GM21529 (cell line): ENCODE data around the gene ZNF438.

Experiments used
- ATAC-seq: cut with Tn5 transposase; IDR thresholded peaks from one replicate; pipeline ENCODE4 v1.9.1; 2021; ENCODE audit not compliant: unreplicated experiment

ZNF438 gene

DNA sequence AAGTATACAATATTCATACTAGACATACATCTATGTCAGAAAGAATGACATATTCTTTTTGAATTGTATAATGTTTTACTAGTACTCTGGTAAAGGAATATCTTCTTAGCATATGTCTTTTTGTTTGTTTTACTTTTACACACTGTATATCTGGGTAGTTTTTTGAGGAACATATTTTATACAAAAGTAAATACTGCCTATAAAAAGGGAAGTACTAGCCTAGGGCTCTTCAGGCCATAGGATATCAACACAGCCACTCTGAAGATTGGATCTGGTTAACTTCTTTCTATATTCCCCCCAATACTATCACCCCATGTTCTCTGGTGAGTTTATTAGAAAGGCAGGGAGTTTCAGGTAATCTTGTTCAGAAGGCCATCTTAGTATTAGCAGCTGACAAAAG, 134.6 kb downstream of the ZNF438 start:
- no peak for ATAC-seq

DNA sequence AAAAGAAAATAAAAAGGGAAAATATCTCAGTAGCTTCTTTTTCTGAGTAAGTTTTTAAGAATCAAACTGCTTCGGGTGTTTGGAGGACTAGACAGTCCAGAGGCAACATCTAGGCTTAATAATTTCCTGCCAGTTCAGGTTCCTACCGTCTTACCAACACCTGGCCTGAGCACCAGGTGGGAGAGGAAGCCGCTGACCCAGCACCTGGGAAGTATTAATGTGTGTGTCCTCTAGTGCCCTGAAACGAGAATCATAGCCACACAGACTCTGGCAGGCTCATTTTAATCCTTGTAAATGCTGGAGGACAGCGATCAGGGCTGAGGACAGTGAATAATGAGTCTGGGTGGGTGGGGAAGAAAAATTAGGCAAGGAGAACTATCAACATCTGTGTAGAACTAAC, 137.4 kb downstream of the ZNF438 start:
- ATAC-seq = no peak

DNA sequence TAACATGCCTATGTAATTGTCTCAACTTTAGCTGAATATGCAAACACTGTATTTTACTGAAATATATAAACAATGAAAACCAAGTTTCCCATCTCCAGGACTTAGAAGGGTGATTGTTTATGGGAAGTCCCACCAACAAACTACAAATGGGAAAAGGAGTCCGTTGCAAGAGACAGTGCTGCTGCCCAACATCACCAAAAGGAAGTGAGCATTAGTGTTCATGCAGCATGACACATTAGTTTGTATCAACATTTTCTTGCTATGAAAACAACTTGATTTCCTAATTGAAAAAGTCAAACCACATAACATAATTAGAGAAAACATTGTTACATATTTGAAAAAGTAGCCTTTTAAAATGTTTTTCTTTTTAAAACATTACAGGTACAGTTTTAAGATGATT, 138.5 kb downstream of the ZNF438 start:
- ATAC-seq = no peak

DNA sequence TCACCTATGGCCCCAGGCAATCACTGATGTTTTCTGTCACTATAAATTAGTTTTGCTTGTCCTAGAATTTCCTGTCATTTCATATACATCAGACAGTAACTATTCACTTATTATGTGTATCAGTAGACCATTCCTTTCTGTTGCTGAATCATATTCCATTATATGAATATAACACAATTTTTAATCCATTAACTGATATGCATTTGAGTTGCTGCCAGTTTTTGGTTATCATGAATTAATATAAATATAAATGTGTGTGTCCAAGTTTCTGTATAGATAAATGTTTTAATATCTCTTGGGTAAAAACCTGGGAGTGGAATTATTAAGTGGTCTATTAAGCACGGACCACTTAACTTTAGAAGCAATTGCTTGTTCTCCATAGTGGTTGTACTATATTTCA, 143.8 kb downstream of the ZNF438 start:
- no peak for ATAC-seq

DNA sequence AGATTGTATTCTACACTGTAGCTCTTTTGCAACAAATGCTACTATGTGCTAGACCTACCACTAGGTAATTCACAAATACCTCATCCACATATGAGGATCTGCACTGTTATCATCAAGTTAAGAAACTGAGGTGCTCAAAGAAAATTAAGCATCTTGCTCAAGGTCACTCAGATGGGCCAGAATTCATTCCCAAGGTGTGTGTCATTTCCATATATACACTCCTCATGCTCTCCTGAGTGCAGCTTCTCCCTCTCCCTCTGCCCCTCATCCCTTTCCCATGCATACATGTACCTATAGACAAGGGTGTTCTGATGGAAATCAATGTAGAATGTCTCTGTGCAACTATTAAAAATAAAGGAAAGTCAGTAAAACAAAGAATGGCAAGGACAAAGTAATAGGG, 146.2 kb downstream of the ZNF438 start:
- ATAC-seq = no peak

DNA sequence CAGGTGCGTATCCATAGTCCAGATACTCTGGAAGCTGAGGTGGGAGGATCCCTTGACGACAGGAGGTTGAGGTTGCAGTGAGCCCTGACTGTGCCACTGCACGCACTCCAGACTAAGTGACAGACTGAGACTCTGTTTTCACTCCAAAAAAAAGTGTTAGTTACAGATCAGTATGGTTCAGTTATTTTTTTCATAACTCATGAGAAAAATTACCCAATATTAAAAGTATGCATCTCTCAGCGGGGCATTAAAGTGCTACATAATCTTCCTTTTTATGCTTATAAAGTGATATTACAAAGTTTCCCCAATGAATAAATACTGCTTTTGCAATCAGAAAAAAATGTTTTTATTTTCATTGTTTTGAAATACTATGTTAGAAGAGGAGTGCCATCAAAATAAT, 147.9 kb downstream of the ZNF438 start:
- ATAC-seq = no peak

DNA sequence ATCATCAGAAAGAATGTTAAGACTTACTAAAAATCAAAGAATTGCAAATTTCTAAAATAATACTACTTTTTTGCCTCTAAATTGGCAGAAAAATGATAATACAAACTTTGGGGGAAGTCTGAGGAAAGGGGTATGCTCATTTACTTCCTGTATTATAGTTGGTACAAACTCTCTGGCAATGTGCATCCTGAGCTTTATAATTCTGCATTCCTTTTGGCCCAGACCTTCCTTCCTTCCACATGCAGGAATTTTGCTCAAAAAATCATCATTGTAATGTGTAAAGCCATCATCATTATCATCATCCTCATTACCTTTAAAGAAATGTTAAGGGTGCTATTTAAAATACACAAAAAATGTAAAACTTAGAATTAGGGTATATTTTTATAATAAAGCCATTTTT, 148.5 kb downstream of the ZNF438 start:
- ATAC-seq = no peak

DNA sequence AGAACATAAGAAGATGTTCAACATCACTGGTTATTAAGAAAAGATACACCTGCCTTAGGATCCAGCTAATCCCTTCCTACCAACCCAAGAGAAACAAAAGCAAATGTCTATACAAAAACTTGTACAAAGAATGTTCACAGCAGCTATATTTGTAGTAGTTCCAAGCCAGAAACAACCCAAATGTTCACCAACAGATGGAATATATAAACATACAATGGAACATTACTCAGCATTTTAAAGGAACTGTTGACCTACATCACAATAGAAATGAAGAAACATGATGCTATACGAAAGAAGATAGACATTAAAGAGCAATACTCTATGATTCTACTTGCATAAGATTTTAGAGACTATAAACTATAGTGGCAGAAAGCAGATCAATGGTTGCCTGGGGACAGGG, 149.4 kb downstream of the ZNF438 start:
- ATAC-seq = no peak

DNA sequence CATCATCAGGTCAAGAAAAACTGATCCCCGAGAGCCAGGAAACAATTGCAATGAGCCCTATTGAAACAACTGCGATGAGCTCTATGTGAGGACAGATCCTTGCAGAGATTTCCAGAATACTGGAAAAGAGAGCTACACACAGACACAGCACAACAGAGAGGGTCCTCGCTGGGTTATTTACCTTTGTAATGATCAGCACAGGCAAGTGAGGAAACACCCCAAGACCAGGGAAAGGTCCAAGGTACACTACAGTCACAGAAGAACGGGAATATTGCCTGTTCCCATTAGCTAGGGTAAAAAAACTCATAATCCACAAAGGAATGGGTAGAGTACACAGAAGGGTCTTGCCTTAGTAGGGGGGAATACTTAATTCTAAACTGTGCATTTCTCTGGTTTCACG, 152.7 kb downstream of the ZNF438 start:
- no peak for ATAC-seq

DNA sequence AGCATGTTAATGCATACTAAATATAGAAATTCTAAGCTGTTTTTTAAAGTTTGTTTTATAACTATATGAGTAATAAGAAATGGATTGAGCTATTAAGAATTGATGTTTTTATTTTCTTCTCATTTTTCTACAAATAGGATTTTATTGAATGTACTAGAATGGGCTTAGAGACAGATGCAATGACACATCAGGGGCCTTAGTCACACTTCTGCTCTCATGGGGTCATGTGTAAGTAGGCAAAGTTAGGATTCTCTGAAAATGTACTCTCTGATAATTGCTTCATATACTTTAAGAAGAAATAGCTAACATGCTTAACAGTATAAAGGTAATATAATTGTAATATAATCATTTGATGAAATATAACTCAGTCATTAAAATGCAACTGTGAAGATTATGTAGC, 154.6 kb downstream of the ZNF438 start:
- no peak for ATAC-seq

DNA sequence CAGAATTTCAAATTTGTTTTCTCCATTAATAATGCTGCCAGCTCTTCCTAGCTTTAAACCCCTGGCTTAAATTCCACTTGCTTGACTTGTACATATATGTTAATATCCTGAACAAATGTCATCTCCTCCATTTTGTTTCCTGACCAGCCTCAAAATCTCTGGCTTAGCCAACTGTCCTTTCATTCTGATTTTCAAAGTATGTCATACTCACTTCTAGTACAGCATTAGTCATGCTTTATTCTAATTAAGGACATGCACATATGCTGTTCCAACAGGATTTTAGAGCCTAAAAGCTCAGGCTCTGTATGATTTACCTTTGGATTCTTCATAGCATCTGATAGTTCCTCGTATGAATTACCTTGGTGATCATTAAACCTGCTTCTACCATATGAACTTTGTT, 158.3 kb downstream of the ZNF438 start:
- no peak for ATAC-seq

DNA sequence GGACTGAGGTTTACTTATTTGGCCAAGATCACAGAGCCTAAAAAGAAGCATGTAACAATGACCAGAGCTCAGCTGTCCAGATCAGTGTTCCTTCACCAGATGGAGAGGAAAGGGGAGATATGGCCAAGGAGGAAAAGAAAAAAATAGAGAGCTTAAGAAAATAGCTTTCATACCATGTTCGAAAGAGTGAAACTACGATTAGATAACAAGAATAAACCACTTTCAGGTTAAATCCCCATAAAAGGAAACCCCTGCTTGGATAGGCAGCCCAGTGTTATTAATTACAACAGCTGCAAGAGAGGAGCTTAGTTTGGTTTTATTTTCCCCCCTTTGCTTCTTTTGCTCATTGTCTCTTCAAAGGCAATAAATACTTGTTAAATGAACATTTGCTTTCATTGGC, 160.8 kb downstream of the ZNF438 start:
- ATAC-seq = no peak

DNA sequence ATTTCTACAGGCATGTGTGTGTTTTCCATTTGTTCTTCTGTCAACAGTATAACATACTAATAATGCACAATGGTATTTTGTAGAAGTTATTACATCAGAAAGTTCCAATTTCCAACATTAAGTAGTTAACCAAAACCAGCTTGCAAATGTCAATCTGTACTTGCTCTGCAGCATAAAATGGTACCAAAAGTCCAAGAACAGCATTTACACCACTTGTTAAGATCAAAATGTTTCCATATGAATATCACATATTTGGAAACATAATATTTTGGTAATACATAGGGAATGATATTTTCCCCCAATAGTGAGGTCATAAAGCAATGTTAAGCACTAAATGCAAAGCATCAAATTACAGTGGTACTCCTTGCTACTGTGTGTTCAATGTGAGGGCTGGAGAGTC, 162.1 kb downstream of the ZNF438 start:
- ATAC-seq = no peak

DNA sequence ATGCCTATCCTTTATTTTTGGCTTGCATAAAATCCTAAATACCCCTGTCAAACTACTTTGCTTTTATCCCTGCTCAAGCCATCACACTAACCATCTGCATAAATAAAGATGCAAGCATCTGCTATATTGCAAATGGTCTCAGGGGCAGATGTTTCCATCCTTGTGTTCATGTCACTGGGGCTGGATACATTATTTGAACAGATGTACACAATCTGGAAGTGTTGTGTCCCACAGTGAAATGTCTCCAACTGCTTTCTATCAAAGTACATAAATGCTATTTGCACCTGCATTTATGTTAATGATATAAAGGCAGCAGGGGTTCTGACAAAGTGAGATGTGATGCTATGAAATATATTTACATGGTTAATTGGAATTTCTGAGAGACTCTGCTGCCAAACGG, 163.1 kb downstream of the ZNF438 start:
- no peak for ATAC-seq

DNA sequence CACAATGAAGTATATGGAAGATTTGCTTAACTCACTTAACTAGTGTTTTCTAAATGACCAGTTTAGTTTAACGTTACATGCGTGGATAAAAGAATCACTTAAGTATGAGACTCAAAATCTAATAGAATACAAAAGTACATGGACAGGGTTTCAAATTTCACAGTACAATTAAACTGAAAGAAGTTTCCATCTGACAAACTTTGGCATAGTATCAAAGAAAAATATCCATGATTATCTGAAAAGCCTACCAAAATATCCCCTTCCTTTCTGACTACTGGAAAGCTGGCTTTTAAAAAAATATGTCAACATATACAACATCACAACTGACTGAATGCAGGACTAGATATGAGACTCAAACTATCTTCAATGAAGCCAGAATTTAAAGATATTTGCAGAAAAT, 164.8 kb downstream of the ZNF438 start:
- no peak for ATAC-seq

DNA sequence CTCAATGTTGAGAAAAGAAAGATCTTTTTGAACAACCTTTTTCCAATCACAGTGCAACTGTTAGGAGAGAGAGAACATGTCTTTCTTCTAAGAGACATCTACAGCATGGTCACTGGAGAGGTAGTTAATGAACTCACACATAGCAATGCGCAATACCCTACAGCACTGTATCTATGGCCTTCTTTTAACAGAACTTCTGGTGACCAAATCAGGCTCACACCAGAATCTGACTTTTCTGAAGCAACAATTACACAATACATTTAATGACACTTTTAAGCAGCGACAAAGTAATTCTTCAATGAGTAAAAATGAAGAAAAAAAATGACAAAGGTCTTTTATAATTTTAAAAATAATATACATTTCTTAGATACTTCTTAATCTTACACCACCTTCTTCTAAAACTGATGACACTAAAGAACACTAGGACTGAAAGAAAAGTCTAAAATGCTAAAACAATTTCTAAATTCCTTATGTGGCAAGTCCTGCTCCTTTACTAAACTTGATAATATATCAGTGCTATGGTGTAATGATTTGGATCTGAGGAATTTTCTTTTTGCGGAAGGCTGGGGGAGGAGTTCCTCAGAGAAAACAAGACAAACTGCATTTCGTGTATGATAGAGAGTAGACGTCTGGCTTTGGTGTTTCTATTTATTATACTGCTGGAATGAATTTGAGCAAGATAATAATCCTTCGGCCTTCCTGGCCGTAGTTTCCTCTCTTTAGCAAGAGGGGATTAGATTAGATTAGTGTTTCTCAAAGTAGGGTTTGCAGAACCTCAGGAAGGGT, 166.3 kb downstream of the ZNF438 start:
- no peak for ATAC-seq

DNA sequence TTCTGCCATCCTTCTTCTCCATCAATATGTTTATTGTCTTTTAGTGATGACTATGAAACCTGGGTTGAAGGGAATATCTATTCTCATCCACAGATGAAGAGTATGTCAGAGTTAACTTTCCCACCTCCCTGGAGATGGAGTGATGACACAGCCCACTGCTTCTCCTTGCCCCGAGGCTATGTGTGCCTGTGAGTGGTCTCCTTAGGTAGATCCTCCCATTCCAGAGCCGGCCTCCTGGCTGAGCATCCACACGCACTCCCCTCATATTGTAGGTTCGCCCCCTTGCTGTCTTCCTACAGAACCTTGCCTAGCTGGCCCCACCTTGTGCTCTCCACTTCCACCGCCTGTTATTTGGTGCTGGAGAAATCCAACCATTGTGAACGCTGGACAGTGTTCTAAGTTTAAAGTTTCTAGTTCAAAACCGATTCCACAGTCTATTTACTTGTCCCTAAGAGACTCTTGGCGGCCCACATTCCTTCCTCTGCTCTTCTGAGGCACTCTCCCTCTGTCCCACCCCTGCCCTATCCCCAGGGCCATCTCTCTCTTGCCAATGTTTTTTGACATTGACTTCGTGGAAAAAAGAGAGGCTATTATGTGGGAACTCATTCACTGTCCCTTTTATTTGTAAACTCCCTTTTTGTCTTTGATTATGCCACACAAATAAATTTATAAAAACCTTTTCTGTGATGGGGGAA, 168.0 kb downstream of the ZNF438 start:
- ATAC-seq = no peak

DNA sequence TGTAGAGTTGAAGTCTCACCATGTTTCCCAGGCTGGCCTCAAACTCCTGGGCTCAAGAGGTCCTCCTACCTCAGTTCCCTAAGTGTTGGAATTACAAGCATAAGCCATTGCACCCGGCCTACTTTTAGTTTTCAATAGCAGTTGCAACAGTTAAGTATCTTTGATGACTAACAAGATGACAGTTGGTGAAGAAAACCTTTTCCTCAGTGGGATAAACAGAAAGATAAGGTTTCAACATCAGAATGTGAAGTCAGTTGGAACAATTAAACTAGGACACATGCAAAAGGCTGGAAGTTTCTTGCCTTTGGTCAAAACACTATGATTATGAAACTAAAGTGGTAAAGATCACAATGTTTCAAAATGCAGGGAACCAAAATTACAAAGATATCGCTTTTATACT, 169.2 kb downstream of the ZNF438 start:
- ATAC-seq = no peak

DNA sequence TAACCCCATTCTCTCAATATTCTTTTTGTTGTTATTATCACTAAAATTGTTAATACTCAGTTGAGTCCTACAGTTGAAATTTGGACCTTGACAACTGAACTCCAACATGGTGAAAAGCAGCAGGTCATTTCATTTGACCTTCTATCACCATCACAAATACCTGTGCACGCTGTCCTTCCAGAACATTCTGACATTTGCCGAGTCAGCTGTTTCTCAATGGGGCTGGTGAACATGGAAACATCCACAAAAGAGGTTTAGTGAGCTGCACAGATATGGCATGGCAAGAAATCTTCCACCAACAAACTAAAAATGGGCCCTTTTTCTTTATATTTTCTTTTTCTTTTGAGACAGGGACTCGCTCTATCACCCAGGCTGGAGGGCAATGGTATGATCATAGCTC, 169.7 kb downstream of the ZNF438 start:
- ATAC-seq = no peak

DNA sequence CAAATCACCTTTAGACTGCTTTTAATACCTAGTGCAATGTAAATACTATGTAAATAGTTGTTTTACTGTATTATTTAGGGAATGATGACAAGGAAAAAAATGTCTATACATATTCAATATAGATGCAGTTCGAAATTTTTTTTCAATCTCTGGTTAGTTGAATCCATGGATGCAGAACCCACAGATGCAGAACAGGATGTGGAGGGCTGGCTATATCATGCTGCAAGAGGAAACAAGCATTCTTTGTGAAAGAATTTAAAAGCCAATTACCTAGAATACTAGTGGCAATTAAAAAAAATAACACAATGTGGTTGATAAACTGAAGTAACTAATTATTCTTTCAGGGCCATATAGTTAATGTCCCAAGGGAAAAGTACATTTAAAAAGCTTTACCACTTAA, 170.4 kb downstream of the ZNF438 start:
- ATAC-seq = no peak

DNA sequence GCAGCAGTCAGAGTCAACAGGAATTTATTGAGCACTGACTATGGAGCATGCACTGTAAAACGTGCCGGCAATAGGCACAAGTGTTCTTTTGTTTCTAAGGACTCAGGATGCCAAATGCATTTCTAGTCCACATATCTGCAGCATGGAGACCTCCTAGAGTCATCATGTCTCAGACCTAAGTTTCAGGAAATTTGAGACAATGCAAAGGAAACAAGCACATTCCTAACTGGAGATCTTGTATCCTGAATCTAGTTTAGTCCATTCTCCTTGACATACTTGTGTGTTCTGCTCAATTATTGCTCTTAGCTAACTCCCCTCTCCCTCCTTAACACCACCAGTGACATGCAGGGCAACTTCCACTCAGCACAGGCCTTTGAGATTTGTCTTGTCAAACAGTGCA, 173.2 kb downstream of the ZNF438 start:
- ATAC-seq = no peak

DNA sequence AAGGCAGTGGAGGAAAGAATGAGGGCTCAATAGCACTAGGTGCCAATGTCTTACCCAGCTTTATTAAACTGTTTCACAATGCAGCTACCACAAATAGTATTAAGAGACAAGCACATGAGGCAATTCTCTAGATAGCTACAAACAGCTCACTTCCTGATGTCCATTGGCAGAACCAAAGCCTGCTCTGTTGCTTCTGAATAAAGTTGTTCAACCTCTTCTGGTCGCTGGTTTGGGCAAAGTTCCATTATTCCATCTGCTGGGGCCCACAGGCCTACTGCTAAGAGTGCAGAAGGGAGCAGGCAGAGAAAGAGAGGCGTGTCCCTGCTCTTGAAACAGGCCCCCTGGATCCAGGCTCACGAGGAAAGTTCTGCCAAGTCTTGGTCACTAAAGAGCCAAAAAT, 173.9 kb downstream of the ZNF438 start:
- ATAC-seq = no peak

DNA sequence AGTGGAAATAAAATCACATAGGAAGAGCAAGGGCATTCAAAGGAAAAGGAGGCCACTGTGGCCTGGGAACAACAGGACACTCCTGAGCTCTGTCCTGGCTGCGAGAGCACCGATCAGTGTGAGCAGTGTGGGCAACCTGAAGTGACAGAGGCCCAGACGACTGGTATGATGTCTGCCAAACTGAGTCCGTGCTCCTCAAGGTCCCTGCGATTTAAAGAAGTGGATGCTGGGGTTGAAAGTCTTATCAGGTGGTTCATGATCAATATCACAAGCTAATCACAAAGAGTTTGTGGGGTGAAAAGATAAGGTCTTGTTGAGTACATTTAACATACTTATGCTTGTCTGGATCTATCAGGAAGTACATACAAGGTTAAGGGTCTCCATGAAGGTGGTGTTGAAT, 176.5 kb downstream of the ZNF438 start:
- ATAC-seq = no peak
